Mucosa of rectum (tissue), 2 donors: Measurements from ENCODE around the gene NFIA.

Source experiments
- H3K27ac ChIP-seq, 2 donors: one replicate each; pipeline ENCODE4 v1.7.0; 2013; ENCODE audit warnings: inconsistent platforms in 2 of 2, low read depth in 2 of 2, low read length in 2 of 2
- H3K27me3 ChIP-seq, 2 donors: one replicate each; pipeline ENCODE4 v1.7.0; 2013; ENCODE audit warnings: low read length in 2 of 2; ENCODE audit not compliant: control insufficient read depth in 2 of 2, insufficient read depth in 2 of 2
- H3K36me3 ChIP-seq, 2 donors: one replicate each; pipeline ENCODE4 v1.7.0; 2013; ENCODE audit warnings: low read length in 2 of 2; ENCODE audit not compliant: control insufficient read depth in 2 of 2, insufficient read depth in 2 of 2
- H3K4me1 ChIP-seq, 2 donors: one replicate each; pipeline ENCODE4 v1.7.0; 2013; ENCODE audit warnings: low read length in 2 of 2, mild to moderate bottlenecking in 1 of 2; ENCODE audit not compliant: control insufficient read depth in 2 of 2, insufficient read depth in 2 of 2
- H3K4me3 ChIP-seq, 2 donors: one replicate each; pipeline ENCODE4 v1.7.0; 2013; ENCODE audit warnings: low read length in 2 of 2
- H3K9ac ChIP-seq, 2 donors: one replicate each; pipeline ENCODE4 v1.7.0; 2013; ENCODE audit warnings: low read length in 2 of 2, low read depth in 1 of 2, mild to moderate bottlenecking in 1 of 2
- H3K9me3 ChIP-seq, 2 donors: one replicate each; pipeline ENCODE4 v1.7.0; 2013; ENCODE audit warnings: low read length in 2 of 2; ENCODE audit not compliant: control insufficient read depth in 2 of 2
- donor health status: healthy.
- donor health status: Normal muscosa, but diverticular disease.

Gene NFIA

DNA sequence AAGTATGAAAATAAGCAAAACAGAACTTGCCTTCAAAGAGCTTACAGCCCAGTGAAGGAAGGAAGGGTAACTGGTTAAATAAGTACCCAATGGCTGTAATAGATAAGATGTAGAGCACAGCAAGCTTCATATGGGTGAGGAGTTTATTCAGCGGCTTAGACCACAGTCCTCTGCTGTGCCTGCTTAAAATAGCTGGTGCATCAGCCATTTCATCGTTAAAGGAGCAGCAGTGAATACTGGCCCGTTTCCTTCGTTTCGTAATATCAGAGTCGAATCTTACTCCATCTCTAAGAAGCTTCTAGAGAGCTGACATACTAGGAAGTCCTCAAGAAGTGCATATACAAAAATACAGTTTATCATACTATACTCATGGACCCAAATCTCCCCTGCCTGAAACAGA lies 286.5 kb downstream of the NFIA start:
- H3K27me3 ChIP-seq, result no peaks in the 10 kb centered on the region
- no peak overlapping the region for H3K27ac ChIP-seq
- H3K9ac ChIP-seq, result no peak overlapping the region
- peaks cover 2 to 3% of the 10 kb centered on the region in 2 donors for H3K36me3 ChIP-seq
- no peaks in the 10 kb centered on the region for H3K9me3 ChIP-seq
- H3K4me3 ChIP-seq, result no peak overlapping the region
- peaks cover 0 to 3% of the 10 kb centered on the region in 2 donors for H3K4me1 ChIP-seq

DNA sequence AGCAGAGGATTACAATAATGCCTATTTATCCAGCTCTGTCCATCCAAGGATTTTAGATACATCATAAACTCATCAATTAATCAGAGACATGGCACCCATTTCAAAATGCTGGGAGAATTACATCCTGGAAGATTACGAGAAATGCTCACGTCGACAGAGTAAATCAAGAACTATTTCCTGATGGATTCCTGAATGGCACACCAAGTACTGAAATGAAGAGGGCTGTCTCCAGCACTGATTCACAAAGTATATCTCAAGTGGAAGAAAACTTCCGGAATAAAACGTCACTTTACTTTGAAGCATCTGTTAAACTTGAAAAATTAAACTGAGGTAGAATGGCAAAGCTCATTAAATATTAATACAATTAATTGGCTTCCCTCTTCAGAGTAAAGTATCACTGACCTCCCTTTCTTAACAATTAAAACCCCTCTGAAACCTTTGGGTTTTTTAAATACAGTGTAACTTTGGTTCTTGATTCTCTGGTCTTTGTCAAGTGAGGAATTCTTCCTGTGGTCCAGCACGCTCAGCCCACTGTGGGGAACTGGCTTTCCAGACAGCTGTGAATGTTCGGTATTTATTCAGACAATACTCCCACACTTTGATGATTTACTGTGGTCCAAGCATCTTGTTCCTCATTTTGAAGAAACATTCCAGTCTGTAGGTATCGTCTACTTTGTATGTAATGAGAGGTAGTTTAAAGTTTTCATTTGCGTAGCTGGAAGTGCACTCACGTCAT lies 288.0 kb downstream of the NFIA start:
- Histone ChIP-seq H3K4me3 (no peak overlapping the region), H3K9me3 (no peaks in the 10 kb centered on the region), H3K4me1 (peaks cover 0 to 3% of the 10 kb centered on the region in 2 donors), H3K27ac (no peak overlapping the region), H3K27me3 (no peaks in the 10 kb centered on the region), H3K9ac (no peak overlapping the region), H3K36me3 (peaks cover 2 to 3% of the 10 kb centered on the region in 2 donors)

DNA sequence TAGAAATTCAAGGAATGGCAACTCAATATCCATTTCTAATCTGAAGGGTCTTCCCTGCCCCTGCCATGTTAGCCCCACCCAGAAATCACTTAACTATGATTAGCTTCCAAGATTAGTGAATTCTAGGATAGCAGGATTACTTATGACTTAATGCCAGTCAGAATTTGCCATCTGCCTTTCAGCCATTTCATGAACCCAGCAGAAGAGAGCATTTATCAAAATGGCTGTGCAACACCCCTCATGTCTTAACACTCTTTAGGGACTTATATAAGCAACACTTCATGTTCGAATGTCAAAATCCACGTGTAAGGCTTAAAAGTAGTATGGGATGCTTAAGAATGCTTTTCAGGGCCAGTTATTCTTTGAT lies 288.5 kb downstream of the NFIA start:
- no peak overlapping the region for H3K4me3 ChIP-seq
- H3K36me3 ChIP-seq, result peaks cover 0 to 3% of the 10 kb centered on the region in 2 donors
- H3K27ac ChIP-seq, result no peak overlapping the region
- peaks cover 0 to 3% of the 10 kb centered on the region in 2 donors for H3K4me1 ChIP-seq
- no peaks in the 10 kb centered on the region for H3K27me3 ChIP-seq
- no peaks in the 10 kb centered on the region for H3K9me3 ChIP-seq
- H3K9ac ChIP-seq, result no peak overlapping the region

DNA sequence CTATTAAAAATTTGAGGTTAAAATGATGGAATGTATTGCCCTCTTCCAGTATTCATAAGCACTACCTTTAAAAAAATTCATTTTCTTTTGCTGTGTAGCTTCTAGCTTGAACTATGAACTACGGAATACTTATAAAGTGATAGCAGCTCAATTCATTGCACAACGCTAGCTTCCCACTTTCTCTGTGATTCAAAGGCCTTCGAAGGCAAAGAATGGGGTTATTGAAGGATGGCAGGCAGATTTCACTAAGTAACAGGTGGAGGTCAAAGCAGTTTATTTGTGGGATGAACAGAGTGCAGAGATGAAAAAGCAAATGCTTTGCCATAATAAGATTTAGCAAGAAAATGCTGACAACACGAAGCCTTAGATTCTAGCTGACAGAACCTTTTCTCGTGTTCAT lies 290.6 kb downstream of the NFIA start:
- Histone ChIP-seq H3K9ac (no peak overlapping the region), H3K27ac (no peak overlapping the region), H3K4me1 (peaks cover 0 to 3% of the 10 kb centered on the region in 2 donors), H3K36me3 (peaks cover 0 to 3% of the 10 kb centered on the region in 2 donors), H3K9me3 (no peaks in the 10 kb centered on the region), H3K27me3 (no peaks in the 10 kb centered on the region), H3K4me3 (no peak overlapping the region)

DNA sequence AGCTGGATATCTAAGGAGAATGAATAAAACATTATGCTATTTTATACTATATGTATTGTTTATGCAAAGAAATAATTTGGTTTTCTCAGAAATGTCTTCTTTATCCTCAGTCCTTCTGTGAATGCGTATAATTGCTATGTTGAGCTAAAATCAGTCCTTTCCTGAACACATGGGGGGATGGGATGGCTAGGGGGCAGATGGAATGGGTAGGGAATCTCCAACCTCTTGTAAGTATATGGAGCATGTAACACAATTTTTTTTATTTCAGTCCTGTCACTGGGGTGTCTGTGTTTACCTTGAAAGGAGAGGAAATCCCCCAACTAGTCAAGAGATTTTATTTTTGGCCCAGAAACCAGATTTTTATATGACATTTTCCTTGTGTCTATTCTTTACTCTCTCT lies 291.8 kb downstream of the NFIA start:
- Histone ChIP-seq H3K4me3 (no peak overlapping the region), H3K27me3 (no peaks in the 10 kb centered on the region), H3K27ac (no peak overlapping the region), H3K36me3 (peaks cover 0 to 3% of the 10 kb centered on the region in 2 donors), H3K4me1 (no peaks in the 10 kb centered on the region), H3K9me3 (no peaks in the 10 kb centered on the region), H3K9ac (no peak overlapping the region)

DNA sequence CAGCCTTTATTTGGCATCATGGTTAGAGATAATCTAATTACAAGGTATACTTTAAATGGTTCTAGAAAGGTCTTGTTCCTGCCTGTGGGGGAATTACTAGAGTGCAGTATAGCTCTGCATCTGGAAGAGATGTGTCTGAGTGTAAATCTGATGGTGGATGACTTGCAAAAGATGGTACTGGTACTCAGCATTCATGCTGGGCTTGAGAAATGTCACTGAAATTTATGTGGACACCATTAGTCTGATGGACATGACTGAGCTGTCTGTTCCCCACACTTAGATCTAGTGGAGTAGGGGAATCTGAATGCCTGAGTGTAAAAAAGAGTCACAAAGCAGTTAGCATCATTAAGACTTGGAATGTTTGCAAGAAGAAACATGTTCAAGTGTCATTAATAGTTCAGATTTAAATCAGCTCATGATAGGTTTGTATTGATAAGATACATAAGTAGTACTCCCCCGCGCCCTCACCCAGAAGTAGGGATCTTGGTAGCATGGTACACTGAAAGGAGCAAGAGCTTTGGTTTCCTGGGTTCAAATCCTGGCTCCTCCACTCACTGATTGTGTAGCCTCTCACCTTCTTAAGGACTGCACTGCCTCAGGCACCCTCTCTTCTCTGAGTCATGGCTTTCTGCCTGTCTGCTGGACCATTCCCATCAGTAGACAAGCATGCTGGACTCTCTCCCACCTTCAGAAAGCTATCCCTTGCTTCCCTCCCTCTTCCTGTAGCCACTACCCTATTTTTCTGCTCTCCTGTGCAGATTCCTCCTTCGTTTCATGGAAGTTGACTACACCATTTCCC lies 292.9 kb downstream of the NFIA start:
- Histone ChIP-seq H3K4me3 (no peak overlapping the region), H3K27ac (no peak overlapping the region), H3K27me3 (no peaks in the 10 kb centered on the region), H3K36me3 (no peaks in the 10 kb centered on the region), H3K9ac (no peak overlapping the region), H3K4me1 (no peaks in the 10 kb centered on the region), H3K9me3 (no peaks in the 10 kb centered on the region)

DNA sequence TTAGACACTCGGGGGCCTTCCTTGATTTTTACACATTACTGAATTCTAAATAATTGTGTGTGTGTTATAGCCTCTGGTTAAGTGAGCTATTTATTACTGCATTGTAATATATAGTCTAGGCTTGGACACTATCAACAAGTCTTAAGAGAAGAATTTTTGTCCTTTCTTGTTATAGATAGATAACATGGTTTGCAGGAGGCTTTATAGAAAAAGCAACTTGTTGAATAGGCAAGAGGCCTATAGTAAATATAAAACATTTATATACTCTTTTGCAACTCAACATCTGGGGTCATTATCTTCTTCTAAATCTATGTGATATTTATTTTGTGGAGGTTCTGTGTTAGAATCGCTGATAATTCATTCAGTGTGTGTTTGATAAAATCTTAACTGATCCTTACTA lies 293.8 kb downstream of the NFIA start:
- Histone ChIP-seq H3K9ac (no peak overlapping the region), H3K27me3 (no peaks in the 10 kb centered on the region), H3K4me3 (no peak overlapping the region), H3K36me3 (no peaks in the 10 kb centered on the region), H3K27ac (no peak overlapping the region), H3K9me3 (no peaks in the 10 kb centered on the region), H3K4me1 (no peaks in the 10 kb centered on the region)

DNA sequence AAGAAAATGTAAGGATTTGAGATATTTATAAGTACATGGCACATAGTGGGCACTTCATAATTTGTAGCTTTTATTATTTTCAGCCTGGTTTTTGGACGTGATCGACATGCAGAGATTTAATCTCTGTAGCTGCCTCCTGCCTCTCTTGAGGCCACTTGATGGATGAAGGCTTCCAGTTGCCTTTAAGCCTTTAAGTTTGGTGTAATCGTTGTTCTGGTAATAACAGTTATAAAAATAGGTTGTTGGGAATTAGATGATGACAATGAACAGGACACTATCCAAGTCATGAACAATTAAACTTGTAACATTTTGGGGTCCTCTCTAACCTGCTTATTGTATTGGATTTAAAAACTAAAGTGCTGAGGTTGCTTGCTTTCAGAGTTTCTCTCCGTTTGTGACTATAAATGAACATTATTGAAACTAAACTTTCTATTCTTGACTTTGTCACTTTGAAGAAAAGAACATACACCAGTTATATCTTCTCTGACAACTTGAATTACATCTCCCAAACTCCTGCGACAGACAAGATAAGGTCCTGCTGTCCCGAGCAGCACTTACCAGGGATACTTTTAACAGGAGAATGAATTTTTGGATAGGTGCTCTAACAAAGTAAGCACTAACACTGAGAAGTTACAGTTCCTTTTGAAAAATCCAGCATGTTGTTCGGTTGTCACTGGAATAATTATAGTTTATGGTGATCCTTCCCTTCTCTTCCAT lies 295.0 kb downstream of the NFIA start:
- no peak overlapping the region for H3K4me3 ChIP-seq
- no peaks in the 10 kb centered on the region for H3K27me3 ChIP-seq
- H3K4me1 ChIP-seq, result no peaks in the 10 kb centered on the region
- no peak overlapping the region for H3K9ac ChIP-seq
- no peaks in the 10 kb centered on the region for H3K9me3 ChIP-seq
- H3K36me3 ChIP-seq, result no peaks in the 10 kb centered on the region
- H3K27ac ChIP-seq, result no peak overlapping the region

DNA sequence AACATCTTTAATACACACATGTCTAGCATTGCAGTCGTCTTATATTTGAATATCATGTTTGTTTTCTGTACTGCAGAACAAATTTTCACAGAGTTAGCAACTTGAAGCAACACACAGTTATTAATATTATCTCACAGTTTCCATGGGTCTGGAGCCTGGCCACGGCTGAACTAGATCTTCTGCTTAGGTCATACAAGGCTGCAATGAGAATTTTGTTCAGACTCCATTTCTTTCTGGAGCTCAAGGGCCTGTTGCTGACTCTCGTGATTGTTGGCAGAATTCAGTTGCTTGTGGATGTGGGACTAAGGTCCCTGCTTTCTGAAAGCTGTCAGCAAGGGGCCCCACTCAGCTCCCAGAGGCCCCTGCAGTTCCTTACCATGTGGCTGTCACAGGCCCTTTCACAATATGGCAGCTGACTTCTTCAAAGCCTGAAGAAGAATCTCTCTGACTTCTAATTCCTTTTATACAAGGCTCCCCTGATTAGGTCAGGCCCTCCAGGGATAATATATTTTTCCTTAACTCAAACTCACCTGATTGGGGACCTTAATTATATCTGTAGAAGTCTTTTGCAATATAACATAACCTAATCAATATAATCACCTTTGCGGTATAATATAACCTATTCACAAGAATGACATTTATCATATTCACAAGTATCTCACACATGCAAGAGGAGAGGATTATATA lies 296.3 kb downstream of the NFIA start:
- Histone ChIP-seq H3K27ac (no peak overlapping the region), H3K4me1 (no peaks in the 10 kb centered on the region), H3K27me3 (no peaks in the 10 kb centered on the region), H3K9ac (no peak overlapping the region), H3K36me3 (no peaks in the 10 kb centered on the region), H3K4me3 (no peak overlapping the region), H3K9me3 (no peaks in the 10 kb centered on the region)
